ENCODE results near the gene CDKN2A.

DNA sequence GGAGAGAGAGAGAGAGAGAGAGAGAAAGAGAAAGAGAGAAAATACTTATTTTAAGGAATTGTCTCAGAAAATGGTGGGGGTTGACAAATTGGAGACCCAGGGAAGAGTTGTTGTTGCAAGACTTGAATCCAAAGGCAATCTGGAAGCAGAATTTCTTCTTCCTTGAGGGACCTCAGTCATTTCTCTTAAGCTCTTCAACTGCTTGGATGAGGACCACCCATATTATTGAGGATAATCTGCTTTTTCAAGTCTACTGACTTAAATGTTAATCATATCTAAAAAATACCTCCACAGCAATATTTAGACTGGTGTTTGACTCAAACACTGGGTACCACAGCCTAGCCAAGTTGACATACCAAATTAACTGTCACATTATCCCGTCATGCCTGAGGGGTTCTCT, 3.3 kb upstream of the CDKN2A start:
- TF ChIP-seq, protein P1, sequence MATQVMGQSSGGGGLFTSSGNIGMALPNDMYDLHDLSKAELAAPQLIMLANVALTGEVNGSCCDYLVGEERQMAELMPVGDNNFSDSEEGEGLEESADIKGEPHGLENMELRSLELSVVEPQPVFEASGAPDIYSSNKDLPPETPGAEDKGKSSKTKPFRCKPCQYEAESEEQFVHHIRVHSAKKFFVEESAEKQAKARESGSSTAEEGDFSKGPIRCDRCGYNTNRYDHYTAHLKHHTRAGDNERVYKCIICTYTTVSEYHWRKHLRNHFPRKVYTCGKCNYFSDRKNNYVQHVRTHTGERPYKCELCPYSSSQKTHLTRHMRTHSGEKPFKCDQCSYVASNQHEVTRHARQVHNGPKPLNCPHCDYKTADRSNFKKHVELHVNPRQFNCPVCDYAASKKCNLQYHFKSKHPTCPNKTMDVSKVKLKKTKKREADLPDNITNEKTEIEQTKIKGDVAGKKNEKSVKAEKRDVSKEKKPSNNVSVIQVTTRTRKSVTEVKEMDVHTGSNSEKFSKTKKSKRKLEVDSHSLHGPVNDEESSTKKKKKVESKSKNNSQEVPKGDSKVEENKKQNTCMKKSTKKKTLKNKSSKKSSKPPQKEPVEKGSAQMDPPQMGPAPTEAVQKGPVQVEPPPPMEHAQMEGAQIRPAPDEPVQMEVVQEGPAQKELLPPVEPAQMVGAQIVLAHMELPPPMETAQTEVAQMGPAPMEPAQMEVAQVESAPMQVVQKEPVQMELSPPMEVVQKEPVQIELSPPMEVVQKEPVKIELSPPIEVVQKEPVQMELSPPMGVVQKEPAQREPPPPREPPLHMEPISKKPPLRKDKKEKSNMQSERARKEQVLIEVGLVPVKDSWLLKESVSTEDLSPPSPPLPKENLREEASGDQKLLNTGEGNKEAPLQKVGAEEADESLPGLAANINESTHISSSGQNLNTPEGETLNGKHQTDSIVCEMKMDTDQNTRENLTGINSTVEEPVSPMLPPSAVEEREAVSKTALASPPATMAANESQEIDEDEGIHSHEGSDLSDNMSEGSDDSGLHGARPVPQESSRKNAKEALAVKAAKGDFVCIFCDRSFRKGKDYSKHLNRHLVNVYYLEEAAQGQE (IDR thresholded peaks at IDR 0.05; ENCODE audit: insufficient read depth in 1 of 2, low read depth in 2 of 2, low read length in 2 of 2): no peak
- TF ChIP-seq TAF1 (IDR thresholded peaks at IDR 0.05; ENCODE audit: borderline replicate concordance, insufficient read depth, low read length) (no peak), POLR2AphosphoS5 (IDR thresholded peaks at IDR 0.05; ENCODE audit: low read depth, low read length) (no peak), FOXP2 (optimal IDR thresholded peaks at IDR 0.05; ENCODE audit: borderline replicate concordance, extremely low read depth, extremely low read length, insufficient read depth) (no peak)

All from PFSK-1 (cell line).